Heart left ventricle (tissue), 13 donors: ENCODE measurements around the gene PKNOX2.

Source experiments
- CTCF ChIP-seq, 12 donors: fragments of 200-600 bp; sonication (generic) in 4 of 12; IDR thresholded peaks; one replicate each; pipeline versions ENCODE4 v1.5.0 to v1.8.0; 2018 to 2022; ENCODE audit warnings: antibody characterized with exemption in 12 of 12, mild to moderate bottlenecking in 5 of 12
- POLR2A ChIP-seq, 2 donors: fragments of 450-650 bp; IDR thresholded peaks; one replicate each; pipeline ENCODE4 v1.6.1; 2017; ENCODE audit warnings: antibody characterized with exemption in 2 of 2, mild to moderate bottlenecking in 2 of 2, moderate library complexity in 2 of 2
- donor health status: ischemic (EF 13 %, LVEDD 7.1; RV severe dilation, severe dysfunction).
- donor health status: DM: no; HTN: yes; CAD: no.
- donor health status: DM: no; HTN: no; CAD: no.
- donor health status: ischemic (EF 25% LVEDD 6.9; RV normal size, moderate dysfunction).
- donor health status: ischemic (EF 25% LVEDD 5.7; RV mildly dilated, moderate dysfunction).
- donor health status: ischemic (EF 35%, LVEDD 5.7; RV mildly dilated, moderate dysfunction).
- donor health status: nonischemic (EF 11% LVEDD 7.7; RV severe dilation, severe dysfunction).
- donor health status: DM: yes; HTN: yes; CAD: no.
- donor health status: PGD.
- donor health status: ischemic (EF 29% LVEDD 5.4; RV normal size, mild dysfunction).
- donor health status: nonischemic (EF 23%, LVEDD 6.1; RV moderate dilation, normal function).

- TF ChIP-seq CTCF (IDR thresholded peaks at IDR 0.05) (no peak), POLR2A (IDR thresholded peaks at IDR 0.05) (no peak)
Measured at GRCh38 chr11:125233116-125233515, 68.6 kb downstream of the PKNOX2 start.
